Naive B cell (primary cell): ENCODE results near the gene ACTN1. TPM values are rescaled to one million over a fixed set of nuclear protein-coding genes. Genes with fewer than 3 reads are reported as not detected.

ENCODE experiments used
- ATAC-seq, 2 donors: fragments of 150-1000 bp; cut with Tn5 transposase; 2 replicates each; pipeline ENCODE4 v1.10.0; 2021; ENCODE audit warnings: low read depth in 2 of 2, mild to moderate bottlenecking in 2 of 2, moderate library complexity in 2 of 2
- DNase-seq: peaks from one replicate; pipeline ENCODE4 v3.0.0; 2022
- H3K27ac Mint-ChIP-seq, 6 donors: one replicate each; pipeline ENCODE4 v1.8.0; 2020 to 2022; ENCODE audit warnings: mild to moderate bottlenecking in 6 of 6, mixed read lengths in 6 of 6, moderate library complexity in 5 of 6, inconsistent platforms in 2 of 6
- H3K27me3 Mint-ChIP-seq, 3 donors: one replicate each; pipeline ENCODE4 v1.8.0; 2021 to 2022; ENCODE audit warnings: mixed read lengths in 3 of 3, mild to moderate bottlenecking in 1 of 3
- H3K36me3 Mint-ChIP-seq, 2 donors: one replicate each; pipeline ENCODE4 v1.8.0; 2020 to 2022; ENCODE audit warnings: mixed read lengths in 2 of 2, inconsistent platforms in 1 of 2, mild to moderate bottlenecking in 1 of 2
- H3K4me1 Mint-ChIP-seq, 3 donors: one replicate each; pipeline ENCODE4 v1.8.0; 2020 to 2022; ENCODE audit warnings: mixed read lengths in 3 of 3, inconsistent platforms in 1 of 3, mild to moderate bottlenecking in 1 of 3, moderate library complexity in 1 of 3
- H3K4me3 Mint-ChIP-seq, 8 donors: one replicate each; pipeline ENCODE4 v1.8.0; 2020 to 2022; ENCODE audit warnings: mild to moderate bottlenecking in 8 of 8, mixed read lengths in 8 of 8, moderate library complexity in 8 of 8, inconsistent platforms in 2 of 8
- H3K9me3 Mint-ChIP-seq, 7 donors: one replicate each; pipeline ENCODE4 v1.8.0; 2020 to 2022; ENCODE audit warnings: mixed read lengths in 7 of 7, mild to moderate bottlenecking in 5 of 7, inconsistent platforms in 2 of 7, moderate library complexity in 1 of 7
- polyA plus RNA-seq, 6 donors: library from polyadenylated mRNA; unstranded; fragments of 300-500 nt; fragmentation: Illumina TruSeq; gene quantifications; one replicate each; pipeline ENCODE4 v1.2.3, GENCODE V29; 2021; ENCODE audit warnings: low read depth in 6 of 6

ACTN1 gene
- polyA plus RNA-seq, 6 donors from 2014 or later: 0.61 to 4.5 (median 2.4) TPM; not detected in 1

GRCh38 chr14:68824517-68825347 lies 154.4 kb downstream of the ACTN1 start:
- DNase-seq: no peak
- no peak overlapping the region for H3K27ac Mint-ChIP-seq

GRCh38 chr14:68824207-68824516 lies 154.9 kb downstream of the ACTN1 start:
- Mint-ChIP-seq H3K27me3 (no peaks in the 10 kb centered on the region), H3K4me3 (peak overlapping the region in 3 of 8 donors; percentile 48 to 79 (median 51)), H3K9me3 (no peaks in the 10 kb centered on the region), H3K27ac (no peak overlapping the region), H3K36me3 (no peaks in the 10 kb centered on the region), H3K4me1 (peaks cover 32 to 55% (median 35%) of the 10 kb centered on the region in 3 donors)
- ATAC-seq (no peak), DNase-seq (no peak)

More at GRCh38 chr14:68824517-68825347, 154.4 kb downstream of the ACTN1 start:
- Mint-ChIP-seq H3K4me3 (peak overlapping the region in 3 of 8 donors; percentile 48 to 79 (median 51)), H3K9me3 (no peaks in the 10 kb centered on the region), H3K27me3 (no peaks in the 10 kb centered on the region), H3K36me3 (no peaks in the 10 kb centered on the region), H3K4me1 (peaks cover 32 to 49% (median 34%) of the 10 kb centered on the region in 3 donors)
- peak; percentile 27 to 29 for ATAC-seq

Other genes starting within 250 kb of the ACTN1 start
- gene ZFP36L1, start 186.2 kb downstream of the ACTN1 start, polyA plus RNA-seq: 100 to 1,000 TPM in 5 of 6 donors, 10 to 100 TPM in 1; 99.2 to 447 (median 302) TPM
- gene DCAF5, start 173.8 kb upstream of the ACTN1 start, polyA plus RNA-seq: 10 to 100 TPM; 35.7 to 66.1 (median 49.3) TPM
- 10 to 100 TPM in 1 of 6 donors, 1 to 10 TPM in 5; 3.5 to 10.4 (median 4.8) TPM for gene EXD2, start 212.2 kb upstream of the ACTN1 start, polyA plus RNA-seq